Neural crest cell (in vitro differentiated cells): ENCODE measurements around the gene GPRIN3. TPM values are rescaled to one million over a fixed set of nuclear protein-coding genes. Genes with fewer than 3 reads are reported as not detected.

Experiments
- DNase-seq: peaks from one replicate; pipeline ENCODE4 v3.0.0; 2021; ENCODE audit warnings: low read depth, mixed read lengths, low spot score
- H3K27ac Mint-ChIP-seq: one replicate; pipeline ENCODE4 v1.8.0; 2021; ENCODE audit warnings: mild to moderate bottlenecking, mixed read lengths; ENCODE audit not compliant: unreplicated experiment
- H3K27me3 Mint-ChIP-seq: 2 replicates; pipeline ENCODE4 v1.8.0; 2021; ENCODE audit warnings: low read depth, mild to moderate bottlenecking, mixed read lengths
- H3K36me3 Mint-ChIP-seq: 2 replicates; pipeline ENCODE4 v1.8.0; 2021; ENCODE audit warnings: low read depth, mild to moderate bottlenecking, mixed read lengths
- H3K4me1 Mint-ChIP-seq: 2 replicates; pipeline ENCODE4 v1.8.0; 2021; ENCODE audit warnings: mixed read lengths
- H3K4me3 Mint-ChIP-seq: one replicate; pipeline ENCODE4 v1.8.0; 2021; ENCODE audit warnings: mild to moderate bottlenecking, mixed read lengths
- H3K9me3 Mint-ChIP-seq: 2 replicates; pipeline ENCODE4 v1.8.0; 2021; ENCODE audit warnings: mixed read lengths
- total RNA-seq: library from RNA; stranded (reverse); gene quantifications from 2 replicates; pipeline ENCODE4 v1.2.1, GENCODE V29; 2021
- TF ChIP-seq, protein P1 (sequence below): fragments of 200-600 bp; sonication (generic); conservative IDR thresholded peaks from 2 replicates; pipeline ENCODE4 v1.5.0; 2021; ENCODE audit warnings: antibody characterized with exemption, mild to moderate bottlenecking

The GPRIN3 gene
- total RNA-seq, 1 donor from 2014 or later: 0.70 TPM

DNA sequence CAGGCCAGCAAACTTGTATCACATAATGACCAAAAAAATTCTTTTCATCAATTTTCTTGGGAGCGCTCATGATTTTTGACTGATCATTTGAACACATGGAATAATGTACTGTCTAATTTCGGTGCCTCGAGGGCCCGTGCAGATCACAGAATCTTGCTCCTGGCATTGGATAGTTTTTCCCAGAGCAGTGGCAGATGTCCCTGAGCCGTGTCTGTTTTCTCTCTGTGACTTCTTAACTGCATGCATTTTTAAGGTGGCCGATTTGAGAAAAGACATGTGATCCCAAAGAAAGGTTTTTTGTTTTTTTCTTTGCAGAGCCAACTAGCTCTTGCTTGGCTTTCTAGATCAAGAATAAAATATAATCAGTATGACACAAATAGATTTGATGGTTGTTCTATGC lies 19.7 kb downstream of the GPRIN3 start:
- no peaks in the 10 kb centered on the region for H3K36me3 Mint-ChIP-seq
- no peak overlapping the region for H3K4me3 Mint-ChIP-seq
- TF ChIP-seq, protein P1, sequence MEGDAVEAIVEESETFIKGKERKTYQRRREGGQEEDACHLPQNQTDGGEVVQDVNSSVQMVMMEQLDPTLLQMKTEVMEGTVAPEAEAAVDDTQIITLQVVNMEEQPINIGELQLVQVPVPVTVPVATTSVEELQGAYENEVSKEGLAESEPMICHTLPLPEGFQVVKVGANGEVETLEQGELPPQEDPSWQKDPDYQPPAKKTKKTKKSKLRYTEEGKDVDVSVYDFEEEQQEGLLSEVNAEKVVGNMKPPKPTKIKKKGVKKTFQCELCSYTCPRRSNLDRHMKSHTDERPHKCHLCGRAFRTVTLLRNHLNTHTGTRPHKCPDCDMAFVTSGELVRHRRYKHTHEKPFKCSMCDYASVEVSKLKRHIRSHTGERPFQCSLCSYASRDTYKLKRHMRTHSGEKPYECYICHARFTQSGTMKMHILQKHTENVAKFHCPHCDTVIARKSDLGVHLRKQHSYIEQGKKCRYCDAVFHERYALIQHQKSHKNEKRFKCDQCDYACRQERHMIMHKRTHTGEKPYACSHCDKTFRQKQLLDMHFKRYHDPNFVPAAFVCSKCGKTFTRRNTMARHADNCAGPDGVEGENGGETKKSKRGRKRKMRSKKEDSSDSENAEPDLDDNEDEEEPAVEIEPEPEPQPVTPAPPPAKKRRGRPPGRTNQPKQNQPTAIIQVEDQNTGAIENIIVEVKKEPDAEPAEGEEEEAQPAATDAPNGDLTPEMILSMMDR: no peak
- no peak for DNase-seq
- no peaks in the 10 kb centered on the region for H3K4me1 Mint-ChIP-seq
- H3K27ac Mint-ChIP-seq: no peak overlapping the region
- no peaks in the 10 kb centered on the region for H3K27me3 Mint-ChIP-seq
- H3K9me3 Mint-ChIP-seq: peaks cover 4% of the 10 kb centered on the region

DNA sequence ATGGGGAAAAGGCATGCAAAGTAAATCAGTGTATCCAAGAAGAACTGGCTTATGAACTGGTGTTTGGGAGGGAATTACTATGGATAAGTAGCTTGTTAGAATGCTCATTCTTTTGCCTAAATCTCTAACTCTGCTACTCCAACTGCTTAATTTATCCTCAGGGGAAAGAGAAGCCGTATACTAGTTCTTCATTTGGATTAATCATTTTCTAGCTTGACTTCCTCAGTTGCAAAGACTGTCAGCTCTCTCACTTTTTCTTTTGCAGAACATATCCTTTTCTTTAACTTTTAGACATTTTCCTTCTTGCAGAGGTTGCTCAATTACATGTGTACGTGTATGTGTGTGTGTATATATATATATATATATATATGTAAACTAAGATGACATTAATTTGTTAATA lies 21.9 kb downstream of the GPRIN3 start:
- H3K9me3 Mint-ChIP-seq: no peaks in the 10 kb centered on the region
- no peaks in the 10 kb centered on the region for H3K36me3 Mint-ChIP-seq
- TF ChIP-seq, protein P1: no peak
- H3K4me3 Mint-ChIP-seq: no peak overlapping the region
- H3K4me1 Mint-ChIP-seq: no peaks in the 10 kb centered on the region
- no peak overlapping the region for H3K27ac Mint-ChIP-seq
- no peaks in the 10 kb centered on the region for H3K27me3 Mint-ChIP-seq
- DNase-seq: no peak

- no peak overlapping the region for H3K4me3 Mint-ChIP-seq
Observed at GRCh38 chr4:89284828-89285227, 22.8 kb downstream of the GPRIN3 start.

DNA sequence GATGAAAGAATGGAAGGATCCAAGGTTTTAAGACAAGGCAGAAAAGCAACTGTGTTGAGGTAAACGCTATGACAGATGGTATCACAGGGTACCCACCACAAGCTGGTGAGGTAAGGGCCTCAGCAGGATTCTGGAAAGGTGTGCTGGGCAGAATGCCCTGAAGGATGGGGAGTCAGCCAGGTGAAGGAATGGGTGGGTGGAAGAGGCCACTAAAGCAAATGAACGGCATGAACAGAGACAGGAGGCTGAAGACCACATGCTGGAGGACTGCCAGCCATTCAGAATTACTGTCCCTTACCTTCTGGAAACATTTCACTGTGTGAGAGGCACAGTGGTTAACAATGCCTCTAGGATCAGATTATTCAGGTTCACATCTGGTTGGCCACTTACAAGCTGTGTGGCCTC lies 23.6 kb downstream of the GPRIN3 start:
- DNase-seq: no peak
- Mint-ChIP-seq H3K4me3 (no peak overlapping the region), H3K27ac (no peak overlapping the region), H3K9me3 (no peaks in the 10 kb centered on the region), H3K4me1 (no peaks in the 10 kb centered on the region), H3K27me3 (no peaks in the 10 kb centered on the region), H3K36me3 (no peaks in the 10 kb centered on the region)
- TF ChIP-seq, protein P1: no peak

More at GRCh38 chr4:89284828-89285227, 22.8 kb downstream of the GPRIN3 start:
- Mint-ChIP-seq H3K4me1 (no peaks in the 10 kb centered on the region), H3K27me3 (no peaks in the 10 kb centered on the region), H3K27ac (no peak overlapping the region), H3K9me3 (no peaks in the 10 kb centered on the region), H3K36me3 (no peaks in the 10 kb centered on the region)
- TF ChIP-seq, protein P1: no peak
- no peak for DNase-seq

- Mint-ChIP-seq H3K4me1 (no peaks in the 10 kb centered on the region), H3K4me3 (no peak overlapping the region), H3K36me3 (no peaks in the 10 kb centered on the region), H3K27ac (no peak overlapping the region), H3K9me3 (no peaks in the 10 kb centered on the region), H3K27me3 (no peaks in the 10 kb centered on the region)
- TF ChIP-seq, protein P1: no peak
- no peak for DNase-seq
Observed at GRCh38 chr4:89283226-89284009, 24.2 kb downstream of the GPRIN3 start.
